ENCODE data around the gene PYGB.

The PYGB gene

GRCh38 chr20:25273046-25273445 lies 25.2 kb downstream of the PYGB start:
- peaks cover 93% of the 10 kb centered on the region for H3K36me3 ChIP-seq

GRCh38 chr20:25273541-25274358 lies 25.9 kb downstream of the PYGB start:
- H3K36me3 ChIP-seq: peaks cover 99% of the 10 kb centered on the region
- no peak for TF ChIP-seq Cebpa-rat (IDR thresholded peaks at IDR 0.05)
- no peak overlapping the region for H3K4me3 ChIP-seq
- H3K9ac ChIP-seq: 0 out of 2 replicates have a peak overlapping the region, but pooled peaks have one; percentile 19
- no peaks in the 10 kb centered on the region for H3K4me1 ChIP-seq
- H3K9me3 ChIP-seq: no peaks in the 10 kb centered on the region
- H3K27me3 ChIP-seq: no peaks in the 10 kb centered on the region
- H3K27ac ChIP-seq: no peak overlapping the region
- no peak overlapping the region for H3K4me2 ChIP-seq
- peaks cover 61% of the 10 kb centered on the region for H4K20me1 ChIP-seq

More at GRCh38 chr20:25273046-25273445, 25.2 kb downstream of the PYGB start:
- H3K27ac ChIP-seq: no peak overlapping the region
- no peak overlapping the region for H3K4me3 ChIP-seq
- H3K9ac ChIP-seq: no peak overlapping the region
- no peaks in the 10 kb centered on the region for H3K4me1 ChIP-seq
- H3K9me3 ChIP-seq: no peaks in the 10 kb centered on the region
- TF ChIP-seq Cebpa-rat (IDR thresholded peaks at IDR 0.05): no peak
- peaks cover 55% of the 10 kb centered on the region for H4K20me1 ChIP-seq
- no peaks in the 10 kb centered on the region for H3K27me3 ChIP-seq
- no peak overlapping the region for H3K4me2 ChIP-seq

- H4K20me1 ChIP-seq: peaks cover 69% of the 10 kb centered on the region
- peaks cover 99% of the 10 kb centered on the region for H3K36me3 ChIP-seq
- H3K4me2 ChIP-seq: no peak overlapping the region
- H3K9me3 ChIP-seq: no peaks in the 10 kb centered on the region
- TF ChIP-seq Cebpa-rat (IDR thresholded peaks at IDR 0.05): no peak
- H3K4me3 ChIP-seq: no peak overlapping the region
- H3K27me3 ChIP-seq: no peaks in the 10 kb centered on the region
- H3K4me1 ChIP-seq: peaks cover 3% of the 10 kb centered on the region
- no peak overlapping the region for H3K9ac ChIP-seq
- no peak overlapping the region for H3K27ac ChIP-seq
Observed at GRCh38 chr20:25274481-25274880, 26.6 kb downstream of the PYGB start.

- no peak overlapping the region for H3K4me2 ChIP-seq
- no peaks in the 10 kb centered on the region for H3K27me3 ChIP-seq
- H3K4me3 ChIP-seq: no peak overlapping the region
- H3K27ac ChIP-seq: no peak overlapping the region
- peaks cover 75% of the 10 kb centered on the region for H4K20me1 ChIP-seq
- H3K9me3 ChIP-seq: no peaks in the 10 kb centered on the region
- no peak overlapping the region for H3K9ac ChIP-seq
- H3K4me1 ChIP-seq: peaks cover 10% of the 10 kb centered on the region
- H3K36me3 ChIP-seq: peaks cover 96% of the 10 kb centered on the region
- TF ChIP-seq Cebpa-rat (IDR thresholded peaks at IDR 0.05): no peak
Observed at GRCh38 chr20:25274891-25275812, 27.3 kb downstream of the PYGB start.

- Histone ChIP-seq H3K36me3 (peaks cover 88% of the 10 kb centered on the region), H3K9me3 (no peaks in the 10 kb centered on the region), H4K20me1 (peaks cover 83% of the 10 kb centered on the region), H3K4me3 (no peak overlapping the region), H3K27me3 (no peaks in the 10 kb centered on the region), H3K27ac (no peak overlapping the region), H3K4me2 (no peak overlapping the region), H3K9ac (no peak overlapping the region), H3K4me1 (peaks cover 18% of the 10 kb centered on the region)
- no peak for TF ChIP-seq Cebpa-rat (IDR thresholded peaks at IDR 0.05)
Observed at GRCh38 chr20:25275813-25276532, 28.1 kb downstream of the PYGB start.

GRCh38 chr20:25276533-25277050 lies 28.7 kb downstream of the PYGB start:
- Histone ChIP-seq H3K4me1 (peaks cover 24% of the 10 kb centered on the region), H3K9me3 (no peaks in the 10 kb centered on the region), H3K36me3 (peaks cover 82% of the 10 kb centered on the region), H3K27me3 (no peaks in the 10 kb centered on the region), H3K4me3 (no peak overlapping the region), H3K4me2 (no peak overlapping the region), H3K27ac (no peak overlapping the region), H4K20me1 (peaks cover 90% of the 10 kb centered on the region), H3K9ac (no peak overlapping the region)
- TF ChIP-seq Cebpa-rat (IDR thresholded peaks at IDR 0.05): no peak

- no peak overlapping the region for H3K27ac ChIP-seq
- peaks cover 75% of the 10 kb centered on the region for H3K36me3 ChIP-seq
- H3K4me1 ChIP-seq: peaks cover 31% of the 10 kb centered on the region
- H4K20me1 ChIP-seq: peaks cover 94% of the 10 kb centered on the region
- no peaks in the 10 kb centered on the region for H3K9me3 ChIP-seq
- no peak overlapping the region for H3K9ac ChIP-seq
- no peak for TF ChIP-seq Cebpa-rat (IDR thresholded peaks at IDR 0.05)
- H3K27me3 ChIP-seq: no peaks in the 10 kb centered on the region
- H3K4me2 ChIP-seq: no peak overlapping the region
- H3K4me3 ChIP-seq: no peak overlapping the region
Observed at GRCh38 chr20:25277051-25277801, 29.3 kb downstream of the PYGB start.

- Histone ChIP-seq H3K9me3 (no peaks in the 10 kb centered on the region), H3K4me2 (no peak overlapping the region), H3K9ac (no peak overlapping the region), H4K20me1 (peaks cover 94% of the 10 kb centered on the region), H3K4me1 (peaks cover 39% of the 10 kb centered on the region), H3K27me3 (no peaks in the 10 kb centered on the region), H3K27ac (no peak overlapping the region), H3K36me3 (peaks cover 70% of the 10 kb centered on the region), H3K4me3 (no peak overlapping the region)
- TF ChIP-seq Cebpa-rat (IDR thresholded peaks at IDR 0.05): no peak
Observed at GRCh38 chr20:25277941-25278521, 30.1 kb downstream of the PYGB start.

Measured in BLaER1 (cell line).